B cell (primary cell): ENCODE data around the gene DRAP1. TPM values are rescaled to one million over a fixed set of nuclear protein-coding genes. Genes with fewer than 3 reads are reported as not detected.

Source experiments
- ATAC-seq: fragments of 200-7000 bp; cut with Tn5 transposase; one replicate; pipeline ENCODE4 v1.10.0; 2021; ENCODE audit warnings: low read depth, mild to moderate bottlenecking, moderate number of reproducible peaks, moderate library complexity
- CTCF ChIA-PET: fragments of 350-600 bp; sonication (Branson Sonifier 250); formaldehyde crosslinking; loops from one replicate; lab custom pipeline; 2021; ENCODE audit warnings: antibody characterized with exemption, inconsistent platforms; lab: Charles Lee
- POLR2A ChIA-PET: fragments of 350-600 bp; sonication (Branson Sonifier 250); formaldehyde crosslinking; loops from one replicate; lab custom pipeline; 2021; ENCODE audit warnings: antibody characterized with exemption; lab: Charles Lee
- DNase-seq: peaks from one replicate; pipeline ENCODE4 v3.0.0; 2013
- H2AFZ ChIP-seq: 2 replicates; pipeline ENCODE4 v1.6.1; 2012; ENCODE audit warnings: mild to moderate bottlenecking, low read depth, low read length; ENCODE audit not compliant: insufficient read depth, poor library complexity, severe bottlenecking
- H3K27ac ChIP-seq, 2 donors: 1 replicate in 1 of 2; 2 replicates in 1 of 2; pipeline ENCODE4 v1.5.1; 2012 to 2013; ENCODE audit warnings: low read length in 2 of 2, mild to moderate bottlenecking in 2 of 2, moderate library complexity in 1 of 2
- H3K27me3 ChIP-seq, 4 experiments: fragments of 200-600 bp in 1 of 4; sonication (generic) in 1 of 4; replicated peaks in 1 of 4; 1 replicate in 2 of 4; 2 replicates in 2 of 4; pipeline versions ENCODE4 v1.6.1 to v1.7.0; 2013 to 2016; ENCODE audit warnings: low read length in 3 of 4, mild to moderate bottlenecking in 2 of 4, mixed read lengths in 1 of 4, moderate library complexity in 1 of 4; ENCODE audit not compliant: insufficient read depth in 4 of 4, control insufficient read depth in 3 of 4; ENCODE audit errors: control extremely low read depth in 1 of 4
- H3K36me3 ChIP-seq, 2 experiments: replicated peaks in 1 of 2; 1 replicate in 1 of 2; 2 replicates in 1 of 2; pipeline versions ENCODE4 v1.6.1 to v1.7.1; 2013; ENCODE audit warnings: low read length in 1 of 2; ENCODE audit not compliant: insufficient read depth in 2 of 2, control insufficient read depth in 1 of 2; ENCODE audit errors: control extremely low read depth in 1 of 2, extremely low read depth in 1 of 2
- H3K4me1 ChIP-seq, 2 donors: fragments of 200-600 bp in 1 of 2; sonication (generic) in 1 of 2; 1 replicate in 1 of 2; 2 replicates in 1 of 2; pipeline versions ENCODE4 v1.5.1 to v1.6.1; 2013 to 2017; ENCODE audit warnings: low read length in 2 of 2; ENCODE audit not compliant: control insufficient read depth in 2 of 2, insufficient read depth in 2 of 2
- H3K4me2 ChIP-seq: replicated peaks from 2 replicates; pipeline ENCODE3; 2012; ENCODE audit warnings: mild to moderate bottlenecking, low read depth, low read length; ENCODE audit not compliant: poor library complexity, severe bottlenecking
- H3K4me3 ChIP-seq, 5 experiments: fragments of 200-600 bp in 1 of 5; sonication (generic) in 1 of 5; 1 replicate in 3 of 5; 2 replicates in 2 of 5; pipeline versions ENCODE4 v1.5.1 to v1.7.0; 2011 to 2016; ENCODE audit warnings: low read length in 4 of 5, mild to moderate bottlenecking in 4 of 5, low read depth in 2 of 5, control low read depth in 1 of 5, moderate library complexity in 1 of 5; ENCODE audit not compliant: insufficient read depth in 1 of 5; ENCODE audit errors: control extremely low read depth in 1 of 5, extremely low read depth in 1 of 5
- H3K79me2 ChIP-seq: fragments of 200-600 bp; sonication (generic); one replicate; pipeline ENCODE4 v1.6.0; 2016; ENCODE audit warnings: low read length; ENCODE audit not compliant: control insufficient read depth, insufficient read depth
- H3K9ac ChIP-seq: fragments of 200-600 bp; sonication (generic); 2 replicates; pipeline ENCODE4 v1.6.1; 2017; ENCODE audit warnings: mild to moderate bottlenecking, low read length, moderate library complexity
- H3K9me3 ChIP-seq, 3 donors: one replicate each; pipeline versions ENCODE4 v1.6.1 to v1.7.1; 2013; ENCODE audit warnings: low read length in 2 of 3; ENCODE audit not compliant: control insufficient read depth in 2 of 3, insufficient read depth in 1 of 3; ENCODE audit errors: control extremely low read depth in 1 of 3
- H4K20me1 ChIP-seq: 2 replicates; pipeline ENCODE4 v1.6.0; 2012; ENCODE audit warnings: mild to moderate bottlenecking, low read length; ENCODE audit not compliant: insufficient read depth, control insufficient read depth, poor library complexity, severe bottlenecking
- H3K27ac Mint-ChIP-seq: one replicate; pipeline ENCODE4 v1.8.0; 2021; ENCODE audit warnings: mixed read lengths
- H3K27me3 Mint-ChIP-seq: one replicate; pipeline ENCODE4 v1.8.0; 2021; ENCODE audit warnings: mixed read lengths
- H3K4me1 Mint-ChIP-seq: one replicate; pipeline ENCODE4 v1.8.0; 2021; ENCODE audit warnings: mixed read lengths
- H3K4me3 Mint-ChIP-seq: one replicate; pipeline ENCODE4 v1.8.0; 2021; ENCODE audit warnings: mixed read lengths
- H3K9me3 Mint-ChIP-seq: one replicate; pipeline ENCODE4 v1.8.0; 2022; ENCODE audit warnings: mixed read lengths; ENCODE audit not compliant: insufficient read depth
- EZH2 ChIP-seq: IDR thresholded peaks from 2 replicates; pipeline ENCODE4 v1.6.1; 2012; ENCODE audit warnings: borderline replicate concordance, low read depth, mild to moderate bottlenecking, moderate library complexity, low read length; ENCODE audit not compliant: insufficient read depth, poor library complexity, severe bottlenecking
- WGBS: methylation state at CpG from one replicate; pipeline ENCODE4 v1.1.5; 2013; ENCODE audit warnings: missing lambda C conversion rate; ENCODE audit not compliant: insufficient coverage; 5-methylcytosine and 5-hydroxymethylcytosine counted together
- intact Hi-C: fragments of 100-400 bp; cut with micrococcal nuclease; formaldehyde crosslinking; loops from one replicate; pipeline ENCODE4 v1.10.0; 2022
- polyA plus RNA-seq: library from polyadenylated mRNA; depleted of rRNA; stranded (reverse); fragments of >200 nt; gene quantifications from 2 replicates; pipeline ENCODE4 v1.2.3, GENCODE V29; 2012
- total RNA-seq, 2 donors: library from RNA; stranded (reverse); fragments of 120-200 nt in 1 of 2; gene quantifications; 1 replicate in 1 of 2; 2 replicates in 1 of 2; pipeline versions ENCODE4 v1.2.3 to v1.2.4, GENCODE V29; 2013 to 2022
- TF ChIP-seq, protein P1 (sequence below): fragments of 200-600 bp; IDR thresholded peaks from one replicate; pipeline ENCODE4 v1.8.0; 2022; ENCODE audit warnings: antibody characterized with exemption, mild to moderate bottlenecking

Gene DRAP1
- total and polyA plus RNA-seq, 2 donors (not counting 1 experiment from before 2014, with no cell fraction given): 71.7 to 83.9 TPM

DNA sequence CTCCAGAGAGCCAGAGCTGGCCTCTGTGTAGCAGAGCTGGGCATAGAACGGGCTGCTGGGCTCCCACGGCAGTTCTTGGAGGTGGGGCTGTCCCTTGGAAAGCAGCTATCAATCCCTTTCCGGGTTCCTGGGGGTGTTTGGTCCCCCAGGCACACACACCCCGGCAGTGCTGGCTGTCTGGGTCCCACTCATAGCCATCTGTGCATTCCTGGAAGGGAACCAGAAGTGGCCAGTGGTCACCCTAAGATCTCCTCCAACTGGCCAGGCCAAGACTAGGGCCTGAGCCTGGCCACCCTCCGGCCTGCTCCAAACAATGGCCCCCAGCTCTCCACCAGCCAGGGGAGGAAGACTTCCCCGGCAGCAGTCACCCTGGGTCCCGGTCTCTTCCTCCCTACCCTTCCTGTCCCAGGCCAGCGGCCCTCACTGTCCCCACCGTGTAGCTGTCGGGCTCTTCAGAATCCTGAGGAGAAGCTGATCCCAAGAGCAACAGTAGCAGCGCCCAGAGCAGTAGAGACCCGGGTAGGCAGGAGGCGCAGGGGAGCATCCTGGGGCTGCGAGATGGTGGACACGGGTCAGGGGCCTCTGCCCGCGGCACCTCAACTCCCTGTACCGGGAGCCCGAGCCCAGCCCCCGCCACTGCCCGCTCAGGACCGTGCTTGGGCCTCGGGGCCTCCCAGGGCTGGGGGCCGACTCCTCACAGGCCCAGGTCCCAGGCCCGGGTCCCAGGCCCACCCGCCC is 47.2 kb upstream of the DRAP1 start:
- TF ChIP-seq, protein P1, sequence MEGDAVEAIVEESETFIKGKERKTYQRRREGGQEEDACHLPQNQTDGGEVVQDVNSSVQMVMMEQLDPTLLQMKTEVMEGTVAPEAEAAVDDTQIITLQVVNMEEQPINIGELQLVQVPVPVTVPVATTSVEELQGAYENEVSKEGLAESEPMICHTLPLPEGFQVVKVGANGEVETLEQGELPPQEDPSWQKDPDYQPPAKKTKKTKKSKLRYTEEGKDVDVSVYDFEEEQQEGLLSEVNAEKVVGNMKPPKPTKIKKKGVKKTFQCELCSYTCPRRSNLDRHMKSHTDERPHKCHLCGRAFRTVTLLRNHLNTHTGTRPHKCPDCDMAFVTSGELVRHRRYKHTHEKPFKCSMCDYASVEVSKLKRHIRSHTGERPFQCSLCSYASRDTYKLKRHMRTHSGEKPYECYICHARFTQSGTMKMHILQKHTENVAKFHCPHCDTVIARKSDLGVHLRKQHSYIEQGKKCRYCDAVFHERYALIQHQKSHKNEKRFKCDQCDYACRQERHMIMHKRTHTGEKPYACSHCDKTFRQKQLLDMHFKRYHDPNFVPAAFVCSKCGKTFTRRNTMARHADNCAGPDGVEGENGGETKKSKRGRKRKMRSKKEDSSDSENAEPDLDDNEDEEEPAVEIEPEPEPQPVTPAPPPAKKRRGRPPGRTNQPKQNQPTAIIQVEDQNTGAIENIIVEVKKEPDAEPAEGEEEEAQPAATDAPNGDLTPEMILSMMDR: no peak
- TF ChIP-seq EZH2: no peak
- Histone ChIP-seq H3K27me3 (no peaks in the 10 kb centered on the region), H3K4me1 (peaks cover 10 to 29% of the 10 kb centered on the region in 2 donors), H2AFZ (no peak overlapping the region), H3K4me2 (peak overlapping the region; percentile 91), H3K79me2 (no peaks in the 10 kb centered on the region), H3K9me3 (no peaks in the 10 kb centered on the region), H3K4me3 (no peak overlapping the region), H3K27ac (no peak overlapping the region), H3K36me3 (peaks cover 0 to 2% of the 10 kb centered on the region in 2 experiments), H3K9ac (no peak overlapping the region), H4K20me1 (no peaks in the 10 kb centered on the region)
- H3K27me3 Mint-ChIP-seq: peaks cover 5% of the 10 kb centered on the region
- WGBS: 88% methylated on average over 26 of the region's 26 CpGs
- POLR2A ChIA-PET: interaction anchor here (2.3 to 3.6 kb wide), 2 partner anchors 11 to 16 kb away, joined by 20 to 24 read pairs; partner anchors contain the start of genes FIBP and MUS81
- no peak overlapping the region for H3K27ac Mint-ChIP-seq
- H3K9me3 Mint-ChIP-seq: no peaks in the 10 kb centered on the region
- no peak for DNase-seq
- CTCF ChIA-PET: interaction anchor here (6.7 to 7.0 kb wide), 2 partner anchors 12 to 16 kb away, joined by 65 to 71 read pairs; partner anchors contain the start of genes CCDC85B, CFL1, FIBP and MUS81
- intact Hi-C loops: loop anchor here (2.0 to 5.0 kb wide), 3 partner anchors 13 to 180 kb away; partner anchors contain the start of genes CFL1, FIBP and SF3B2
- H3K4me1 Mint-ChIP-seq: peaks cover 29% of the 10 kb centered on the region
- peak overlapping the region; percentile 49 for H3K4me3 Mint-ChIP-seq
- no peak for ATAC-seq
